OCI-LY3 (cell line): ENCODE results near the gene UBE3B.

Source experiments
- CTCF ChIP-seq: fragments of 200-600, 300-600 bp; sonication (generic); IDR thresholded peaks from 2 replicates; pipeline ENCODE4 v1.5.1; 2014; ENCODE audit warnings: antibody characterized with exemption, low read length, low read depth
- EZH2phosphoT487 ChIP-seq: fragments of 200-600 bp; shearing (Covaris generic); IDR thresholded peaks from 2 replicates; pipeline ENCODE4 v1.6.1; 2018; ENCODE audit warnings: antibody characterized with exemption, mixed run types, low read depth

GRCh38 chr12:109554761-109555160 lies 77.3 kb downstream of the UBE3B start:
- TF ChIP-seq CTCF (no peak), EZH2phosphoT487 (no peak)
